Erythroblast (primary cell): ENCODE data around the gene BRI3BP.
"Not testable (repeated sequence)": the region's sequence is repeated elsewhere in the genome, so short reads cannot be mapped to it uniquely, and the experiment has no call there.

ENCODE experiments used
- DNase-seq, 2 experiments: peaks; one replicate each; lab custom pipeline; 2025; lab: John Stamatoyannopoulos, UW
- GATA1 ChIP-seq: IDR thresholded peaks from 2 replicates; pipeline ENCODE4 v1.6.1; 2011; ENCODE audit warnings: low read depth, mild to moderate bottlenecking, control low read depth, low read length, moderate library complexity
- POLR2A ChIP-seq: IDR thresholded peaks from 2 replicates; pipeline ENCODE4 v1.6.1; 2011; ENCODE audit warnings: mild to moderate bottlenecking, low read length

BRI3BP gene

DNA sequence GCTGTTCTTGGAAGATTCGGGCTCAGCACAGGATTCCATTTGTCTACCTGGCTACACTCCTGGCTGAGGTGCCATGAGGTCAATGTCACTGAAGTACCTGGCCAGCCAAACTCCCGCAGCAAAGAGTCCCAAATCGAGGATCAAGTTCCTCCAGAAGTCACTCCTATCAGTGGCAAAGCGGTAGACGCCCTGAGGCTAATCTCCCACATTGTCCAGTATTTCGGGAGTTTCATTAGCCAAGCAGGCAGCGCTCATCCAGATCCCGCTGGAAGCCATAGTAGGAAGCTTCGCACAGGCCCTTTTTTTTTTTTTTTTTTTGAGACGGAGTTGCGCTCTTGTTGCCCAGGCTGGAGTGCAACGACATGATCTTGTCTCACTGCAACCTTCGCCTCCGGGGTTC lies 62.9 kb downstream of the BRI3BP start:
- DNase-seq: no peak
- TF ChIP-seq GATA1 (no peak), POLR2A (no peak)

DNA sequence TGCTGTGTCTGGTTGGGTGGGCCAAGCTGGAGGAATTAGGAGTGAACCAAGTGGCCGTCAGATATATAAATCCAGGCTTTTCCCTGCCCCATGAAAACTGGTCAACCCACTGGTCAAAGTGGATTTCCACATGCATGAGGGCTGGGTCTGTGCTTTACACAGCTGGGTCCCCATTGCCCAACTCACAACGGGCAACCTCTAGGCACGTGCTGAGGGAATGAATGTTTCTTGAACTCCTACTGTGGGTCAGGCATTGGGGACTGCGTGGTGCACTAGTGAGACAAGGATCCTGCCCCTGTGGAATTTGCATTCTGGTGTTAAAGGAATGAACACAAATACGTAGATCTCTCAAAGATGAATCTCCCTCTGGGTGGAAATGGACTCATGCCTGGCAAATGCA lies 64.3 kb downstream of the BRI3BP start:
- no peak for DNase-seq
- no peak for TF ChIP-seq POLR2A

DNA sequence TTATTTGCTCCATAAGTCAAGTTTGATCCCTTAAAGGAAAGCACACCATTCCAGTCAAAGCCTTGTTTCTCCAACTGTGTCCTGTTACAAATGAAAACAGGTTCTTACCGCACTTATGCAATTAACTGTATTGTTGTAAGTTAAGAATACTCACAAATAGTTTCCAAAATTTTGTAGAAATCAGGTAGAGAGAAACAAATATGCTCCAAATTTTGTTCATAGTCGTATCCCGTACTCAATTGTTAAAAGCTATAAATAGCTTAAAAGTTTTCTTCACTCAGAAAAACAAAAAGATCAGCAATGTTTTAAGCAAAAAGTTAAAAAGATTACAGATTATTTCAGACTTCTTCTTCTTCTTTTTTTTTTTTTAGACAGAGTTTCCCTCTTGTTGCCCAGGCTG lies 67.8 kb downstream of the BRI3BP start:
- TF ChIP-seq POLR2A (no peak), GATA1 (no peak)
- no peak for DNase-seq

DNA sequence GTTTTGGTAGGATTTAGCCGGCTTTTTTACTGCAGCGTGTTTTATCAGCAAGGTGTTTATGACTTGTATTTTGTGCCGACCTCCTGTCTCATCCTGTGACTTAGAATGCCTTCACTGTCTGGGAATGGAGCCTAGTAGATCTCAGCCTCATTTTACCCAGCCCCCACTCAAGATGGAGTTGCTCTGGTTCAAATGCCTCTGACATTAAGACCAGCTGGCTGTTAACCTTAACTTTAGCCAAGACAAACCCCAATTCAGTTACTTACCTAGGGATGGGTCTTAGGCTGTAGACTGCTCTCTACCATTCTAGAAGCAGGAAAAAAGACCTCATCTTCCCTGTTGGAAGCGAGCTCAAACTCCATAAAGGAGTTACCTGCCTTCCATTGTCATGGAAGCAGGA lies 70.1 kb downstream of the BRI3BP start:
- DNase-seq: not testable (repeated sequence)

DNA sequence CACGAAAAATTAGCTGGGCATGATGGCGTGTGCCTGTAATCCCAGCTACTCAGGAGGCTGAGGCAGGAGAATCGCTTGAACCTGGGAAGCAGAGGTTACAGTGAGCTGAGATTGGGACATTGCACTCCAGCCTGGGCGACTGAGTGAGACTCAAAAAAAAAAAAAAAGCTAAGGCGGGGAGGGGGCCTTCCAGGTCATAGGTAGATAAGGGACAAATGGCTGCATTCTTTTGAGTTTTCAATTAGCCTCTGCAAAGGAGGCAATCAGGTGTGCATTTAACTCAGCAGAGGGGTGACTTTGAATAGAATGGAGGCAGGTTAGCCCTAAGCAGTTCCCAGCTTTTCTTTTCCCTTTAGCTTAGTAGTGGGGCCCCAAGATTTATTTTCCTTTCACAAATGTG lies 71.0 kb downstream of the BRI3BP start:
- no peak for TF ChIP-seq GATA1
- no peak for DNase-seq

DNA sequence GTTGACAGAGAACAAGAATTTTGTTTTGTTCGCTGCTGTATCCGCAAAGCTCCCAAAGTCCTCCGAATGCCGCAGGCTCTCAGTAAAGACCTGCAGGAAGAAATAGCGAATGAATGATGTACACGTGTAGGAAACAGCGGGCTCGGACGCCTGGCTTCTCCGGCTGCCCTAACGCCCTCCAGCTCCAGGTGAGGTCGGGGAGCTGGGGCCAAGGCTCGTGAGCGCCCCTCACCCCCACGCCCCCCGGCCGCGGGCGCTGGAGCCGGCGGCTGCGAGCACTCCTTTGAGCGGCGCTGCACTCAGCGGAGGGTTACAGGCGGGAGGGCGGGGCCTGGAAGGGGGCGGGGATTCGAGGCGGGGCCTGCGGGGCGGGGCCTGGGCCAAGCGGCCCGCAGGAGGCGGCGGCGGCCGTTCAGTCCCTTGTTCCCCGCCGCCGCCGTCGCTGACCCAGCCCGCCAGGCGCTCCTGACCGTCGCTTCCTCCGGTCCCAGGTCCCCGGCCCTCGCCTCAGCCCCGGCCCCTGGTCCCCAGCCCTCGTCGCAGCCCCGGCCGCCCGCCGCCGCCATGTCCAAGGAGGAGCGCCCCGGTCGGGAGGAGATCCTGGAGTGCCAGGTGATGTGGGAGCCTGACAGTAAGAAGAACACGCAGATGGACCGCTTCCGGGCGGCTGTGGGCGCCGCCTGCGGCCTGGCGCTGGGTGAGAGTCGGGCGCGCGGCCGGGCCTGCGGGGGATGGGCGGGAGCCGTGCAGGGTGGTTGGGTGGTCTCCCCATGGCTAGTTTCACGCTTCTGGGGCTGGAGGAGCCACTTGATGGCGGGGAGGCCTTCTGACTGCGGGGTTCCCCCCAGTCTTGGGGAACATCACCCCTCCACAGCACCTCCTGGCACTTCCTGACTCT lies 71.8 kb downstream of the BRI3BP start, which contains the start of gene AACS:
TSS of gene AACS (plus strand) at position 415 of the 898 bp plus-strand sequence. CDS start at position 565, 150 bp downstream.
- no peak for TF ChIP-seq GATA1
- peak; percentile 54 for TF ChIP-seq POLR2A
- peak; percentile 86 to 91 for DNase-seq

DNA sequence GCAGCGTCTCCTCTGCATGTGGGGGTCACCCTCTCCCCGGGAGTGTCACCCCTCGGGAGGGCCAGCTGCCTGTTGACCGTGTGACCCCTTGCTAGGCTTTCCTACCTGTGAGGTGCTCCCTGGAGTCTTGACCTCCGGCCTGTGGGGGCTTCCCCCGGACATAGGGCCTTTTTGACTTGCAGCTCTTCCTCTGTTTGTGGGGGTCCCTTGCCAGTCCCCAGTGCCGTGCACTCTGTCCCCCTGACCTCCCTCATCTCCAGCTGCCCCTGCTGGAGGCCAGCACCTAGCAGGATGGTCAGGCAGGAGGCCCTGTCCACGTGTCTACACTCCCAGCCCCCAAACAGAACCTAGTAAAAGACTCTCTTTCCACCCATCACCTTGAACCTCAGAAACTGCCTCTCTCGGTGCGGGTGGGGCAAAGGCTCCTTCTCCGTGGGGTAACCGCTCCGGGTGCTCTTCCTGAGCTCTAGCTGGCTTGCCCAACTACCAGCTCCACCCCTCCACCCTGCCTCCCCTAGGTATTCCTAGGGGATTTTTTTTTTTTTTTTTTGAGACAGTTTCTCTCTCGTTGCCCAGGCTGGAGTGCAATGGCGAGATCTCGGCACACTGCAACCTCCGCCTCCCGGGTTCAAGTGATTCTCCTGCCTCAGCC lies 72.6 kb downstream of the BRI3BP start:
- peak in 1 of 2 experiments; percentile 23 for DNase-seq
- TF ChIP-seq POLR2A: no peak
- no peak for TF ChIP-seq GATA1

DNA sequence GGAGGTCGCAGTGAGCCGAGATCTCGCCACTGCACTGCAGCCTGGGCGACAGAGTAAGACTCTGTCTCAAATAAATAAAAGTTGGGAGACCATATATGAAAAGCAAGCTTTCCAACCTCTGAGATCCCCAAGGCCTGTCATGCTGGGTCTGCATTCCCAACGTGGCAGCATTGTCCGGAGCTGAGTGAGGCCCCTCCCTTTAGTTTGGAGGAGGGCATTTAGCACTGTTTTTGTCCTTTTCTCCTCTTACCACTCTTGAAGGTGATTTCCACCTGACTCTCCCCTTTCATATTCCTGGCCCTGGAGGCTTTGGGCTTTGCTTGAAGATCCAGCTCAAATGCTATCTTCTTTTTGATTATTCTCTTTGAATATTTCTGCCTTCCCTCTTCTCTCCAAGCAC lies 74.9 kb downstream of the BRI3BP start:
- TF ChIP-seq POLR2A (no peak), GATA1 (no peak)
- DNase-seq: no peak

DNA sequence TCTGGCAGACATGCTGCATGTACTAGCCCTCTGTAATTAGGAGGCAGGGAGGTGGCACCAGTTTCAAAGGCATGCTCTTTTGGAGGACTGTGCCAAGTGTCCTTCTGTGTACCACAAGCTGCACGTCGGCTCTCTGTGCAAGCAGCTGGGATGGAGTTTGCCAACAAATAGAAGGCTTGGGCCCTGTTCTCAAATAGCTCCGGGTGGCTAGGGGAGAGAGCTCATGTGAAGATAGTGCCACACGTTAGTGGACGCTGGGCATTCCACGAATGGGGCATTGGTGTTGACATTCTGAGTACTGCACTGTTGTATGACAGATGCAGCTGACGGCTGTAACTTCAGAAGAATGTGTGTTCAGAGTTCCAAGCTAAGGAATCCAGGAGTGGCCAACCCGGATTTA lies 76.2 kb downstream of the BRI3BP start:
- DNase-seq: no peak
- TF ChIP-seq POLR2A: no peak
- TF ChIP-seq GATA1: no peak

DNA sequence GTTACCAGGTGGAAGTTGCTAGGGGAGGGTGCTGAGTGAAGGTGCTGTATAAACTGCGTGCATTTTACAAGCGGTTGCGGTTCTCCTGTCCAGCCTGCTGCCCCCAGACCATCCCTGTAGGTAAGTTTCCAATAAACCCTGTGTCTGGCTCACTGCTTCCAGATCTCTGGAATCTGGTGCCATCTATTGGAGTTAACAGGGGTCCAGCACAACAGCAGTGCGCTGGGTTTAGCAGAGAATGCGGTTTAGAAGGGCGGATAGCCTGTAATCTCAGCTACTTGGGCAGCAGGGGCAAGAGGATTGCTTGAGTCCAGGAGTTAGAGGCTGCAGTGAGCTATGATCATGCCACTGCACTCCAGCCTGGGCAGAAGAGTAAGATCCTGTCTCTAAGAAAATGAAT lies 76.7 kb downstream of the BRI3BP start:
- no peak for DNase-seq
- TF ChIP-seq GATA1 (no peak), POLR2A (no peak)

DNA sequence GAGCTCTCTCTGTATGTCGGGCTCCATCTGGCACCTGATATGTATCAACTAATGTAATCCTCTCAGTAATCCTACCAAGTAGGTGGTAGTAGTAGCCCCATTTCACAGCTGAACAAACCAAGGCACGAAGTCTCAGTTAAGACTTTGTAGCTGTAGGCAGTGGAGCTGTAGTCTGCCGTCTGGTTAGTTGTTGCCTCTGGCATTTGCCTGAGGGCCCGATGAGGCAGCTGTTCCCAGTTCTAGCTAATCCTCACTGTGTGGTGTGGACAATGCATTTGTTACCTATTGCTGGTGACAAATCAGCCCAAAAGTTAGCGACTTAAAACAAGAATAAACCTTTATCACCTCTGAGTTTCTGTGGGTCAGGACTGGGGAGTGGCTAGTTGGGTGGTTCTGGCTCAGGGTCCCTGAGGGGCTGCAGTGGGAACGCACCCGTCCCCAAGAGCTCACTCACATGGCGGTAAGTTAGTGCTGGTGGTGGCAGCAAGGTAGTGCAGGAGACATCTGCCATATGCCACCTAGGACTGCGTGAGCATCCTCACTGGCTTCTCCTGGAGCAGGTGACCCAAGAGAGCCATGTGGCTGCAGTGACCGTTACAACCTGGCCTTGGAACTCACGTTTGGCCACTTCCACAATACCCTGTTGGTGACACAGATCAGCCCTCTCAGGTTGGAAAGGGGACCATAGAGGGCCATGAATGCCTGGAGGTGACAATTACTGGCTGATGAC lies 77.4 kb downstream of the BRI3BP start:
- DNase-seq: no peak
- no peak for TF ChIP-seq GATA1
- TF ChIP-seq POLR2A: no peak

DNA sequence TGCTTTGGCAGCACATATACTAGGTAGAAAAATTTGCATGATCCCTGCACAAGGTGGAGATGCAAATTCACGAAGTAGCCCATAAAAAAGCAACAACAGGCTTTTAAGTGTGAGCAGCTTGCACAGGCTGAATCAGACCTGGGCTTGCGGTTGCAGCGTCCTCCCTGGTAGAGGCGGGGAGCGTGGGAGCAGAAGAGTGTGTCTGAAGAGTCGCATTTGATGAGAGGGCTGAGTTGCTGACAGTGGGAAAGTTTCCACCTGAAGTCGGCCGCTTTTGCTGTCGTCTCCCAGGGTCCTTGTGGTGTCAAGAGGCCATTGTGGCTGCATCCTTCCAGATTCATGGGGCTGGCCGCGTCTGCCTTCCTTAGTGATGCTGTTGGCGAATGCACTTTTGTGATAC lies 78.0 kb downstream of the BRI3BP start:
- no peak for DNase-seq
- no peak for TF ChIP-seq POLR2A
- TF ChIP-seq GATA1: no peak

DNA sequence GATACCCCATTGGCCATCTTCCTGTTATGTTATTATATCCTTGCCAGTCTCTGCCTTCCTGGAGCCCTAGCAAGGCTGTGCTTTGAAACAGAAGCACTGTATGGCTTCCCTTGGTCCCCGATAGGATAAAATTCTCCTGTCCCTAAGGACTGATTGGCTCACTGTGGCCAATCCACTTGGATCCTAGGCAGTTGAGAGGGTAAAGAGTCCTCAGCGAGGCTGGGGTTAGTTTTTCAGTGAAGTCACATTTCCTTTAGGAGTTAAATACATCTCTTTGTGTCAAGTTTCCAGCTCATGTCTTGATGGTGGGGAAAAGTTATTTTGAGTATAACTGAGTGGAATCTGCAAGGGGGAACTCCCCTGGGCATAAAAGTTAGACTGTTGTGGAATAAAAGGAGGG lies 79.1 kb downstream of the BRI3BP start:
- TF ChIP-seq GATA1: no peak
- no peak for TF ChIP-seq POLR2A
- DNase-seq: no peak

DNA sequence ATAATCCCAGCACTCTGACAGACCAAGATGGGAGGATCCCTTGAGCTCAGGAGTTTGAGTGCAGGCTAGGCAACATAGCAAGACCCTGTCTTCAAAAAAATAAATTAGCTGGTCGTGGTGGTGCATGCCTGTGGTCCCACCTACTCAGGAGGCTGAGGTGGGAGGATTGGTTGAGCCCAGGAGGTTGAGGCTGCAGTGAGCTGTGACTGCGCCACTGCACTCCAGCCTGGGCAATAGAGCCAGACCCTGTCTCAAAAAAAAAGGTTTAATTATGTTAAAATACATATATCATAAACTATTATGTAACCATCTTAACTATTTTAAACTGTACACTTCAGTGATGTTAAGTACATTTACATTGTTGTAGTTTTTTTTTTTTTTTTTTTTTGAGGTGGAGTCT lies 80.8 kb downstream of the BRI3BP start:
- DNase-seq: not testable (repeated sequence)

DNA sequence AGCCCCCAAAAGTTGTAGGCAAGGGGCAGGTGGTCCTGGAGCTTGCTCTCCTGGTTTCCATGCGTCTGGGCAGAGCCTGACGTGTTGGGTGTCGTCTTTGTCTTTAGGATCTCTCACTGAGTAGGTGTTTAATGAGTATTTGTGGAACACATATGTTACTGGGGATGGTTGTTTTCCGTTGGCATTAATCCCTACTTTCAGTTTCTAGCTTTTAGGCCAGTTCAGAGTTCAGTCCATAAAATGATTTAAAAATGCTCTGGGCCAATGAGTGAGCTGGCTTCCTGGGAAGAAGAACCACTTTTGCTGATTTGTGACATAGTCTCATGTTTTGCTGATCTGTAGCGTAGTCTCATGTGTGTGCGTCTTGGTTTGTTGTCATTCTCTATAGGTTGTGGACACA lies 82.7 kb downstream of the BRI3BP start:
- TF ChIP-seq GATA1: no peak
- TF ChIP-seq POLR2A: no peak
- no peak for DNase-seq
